A673 (cell line): ENCODE data around the gene HTATIP2. TPM values are rescaled to one million over a fixed set of nuclear protein-coding genes. Genes with fewer than 3 reads are reported as not detected.

Experiments used
- BruUV-seq: library from RNA; stranded (reverse); fragments of 400-500 nt; replicated peaks from 2 replicates; lab custom pipeline; 2021; lab: Mats Ljungman, UMichigan
- CTCF ChIA-PET: fragments of 300-600 bp; sonication (Branson Sonifier 250); formaldehyde crosslinking; loops from one replicate; lab custom pipeline; 2022; ENCODE audit warnings: antibody characterized with exemption; lab: Charles Lee
- POLR2A ChIA-PET: fragments of 300-600 bp; sonication (Branson Sonifier 250); formaldehyde crosslinking; loops from one replicate; lab custom pipeline; 2022; ENCODE audit warnings: antibody characterized with exemption; ENCODE audit not compliant: low non-redundant PET; lab: Charles Lee
- DNase-seq: peaks from one replicate; pipeline ENCODE4 v3.0.0-alpha.2; 2015; ENCODE audit warnings: low spot score
- H3K27ac ChIP-seq: fragments of 200-600 bp; sonication (generic); 2 replicates; pipeline ENCODE4 v1.5.1; 2016; ENCODE audit warnings: mixed run types, low read depth, mild to moderate bottlenecking, mixed read lengths, antibody characterized with exemption, low read length; ENCODE audit not compliant: poor library complexity, severe bottlenecking
- H3K27me3 ChIP-seq: fragments of 200-600 bp; sonication (generic); replicated peaks from 2 replicates; pipeline ENCODE4 v1.6.1; 2017; ENCODE audit warnings: mixed run types, low read depth, mild to moderate bottlenecking, mixed read lengths, antibody characterized with exemption, low read length; ENCODE audit not compliant: insufficient read depth, poor library complexity
- H3K36me3 ChIP-seq: fragments of 200-600 bp; sonication (generic); 2 replicates; pipeline ENCODE4 v1.6.1; 2016; ENCODE audit warnings: mixed run types, mild to moderate bottlenecking, mixed read lengths, antibody characterized with exemption, low read length; ENCODE audit not compliant: insufficient read depth, poor library complexity, severe bottlenecking
- H3K4me1 ChIP-seq: fragments of 200-600 bp; sonication (generic); 2 replicates; pipeline ENCODE4 v1.6.1; 2017; ENCODE audit warnings: mixed run types, mild to moderate bottlenecking, mixed read lengths, antibody characterized with exemption, low read length; ENCODE audit not compliant: insufficient read depth, poor library complexity, severe bottlenecking
- H3K4me3 ChIP-seq: fragments of 200-600 bp; sonication (generic); 2 replicates; pipeline ENCODE4 v1.5.1; 2016; ENCODE audit warnings: low read depth, mixed run types, mild to moderate bottlenecking, mixed read lengths, low read length; ENCODE audit not compliant: poor library complexity, severe bottlenecking
- H3K9me3 ChIP-seq: fragments of 200-600 bp; sonication (generic); 2 replicates; pipeline ENCODE4 v1.6.1; 2016; ENCODE audit warnings: mixed run types, low read depth, mild to moderate bottlenecking, mixed read lengths, antibody characterized with exemption, low read length; ENCODE audit not compliant: poor library complexity, severe bottlenecking
- EZH2 ChIP-seq: fragments of 200-600 bp; sonication (generic); IDR thresholded peaks from 2 replicates; pipeline ENCODE4 v1.6.1; 2017; ENCODE audit warnings: borderline replicate concordance, low read depth, mild to moderate bottlenecking, mixed read lengths, antibody characterized with exemption, low read length; ENCODE audit not compliant: poor library complexity, severe bottlenecking
- intact Hi-C: fragments of 100-400 bp; cut with micrococcal nuclease; formaldehyde crosslinking; loops from one replicate; pipeline ENCODE4 v1.10.0; 2022; ENCODE audit not compliant: unreplicated experiment
- total RNA-seq: library from RNA; stranded (reverse); gene quantifications from 2 replicates; pipeline ENCODE4 v1.2.3, GENCODE V29; 2021
- TF ChIP-seq, protein P1 (sequence below): fragments of 300-800, 200-600 bp; sonication (generic); conservative IDR thresholded peaks from 2 replicates; pipeline ENCODE4 v1.5.1; 2017; ENCODE audit warnings: low read depth, mild to moderate bottlenecking, antibody characterized with exemption, low read length, moderate library complexity, mixed read lengths

The HTATIP2 gene
- total RNA-seq, 1 experiment from 2014 or later = 51.6 TPM

- no peak for DNase-seq
- CTCF ChIA-PET = no interaction called here
- H3K4me3 ChIP-seq = no peak overlapping the region
- no peaks in the 10 kb centered on the region for H3K4me1 ChIP-seq
- no peak for TF ChIP-seq EZH2
- no peaks in the 10 kb centered on the region for H3K27me3 ChIP-seq
- no peaks in the 10 kb centered on the region for H3K9me3 ChIP-seq
- H3K27ac ChIP-seq = no peak overlapping the region
- POLR2A ChIA-PET = no interaction called here
- intact Hi-C loops = no loop called here
- no TSS peak for BruUV-seq
- H3K36me3 ChIP-seq = peaks cover 4% of the 10 kb centered on the region
Observed at GRCh38 chr11:20421946-20422345, 58.4 kb downstream of the HTATIP2 start.

GRCh38 chr11:20429216-20429615 lies 65.7 kb downstream of the HTATIP2 start:
- BruUV-seq = no TSS peak
- no peak overlapping the region for H3K27ac ChIP-seq
- ChIA-PET CTCF (no interaction called here), POLR2A (no interaction called here)
- no peak overlapping the region for H3K4me3 ChIP-seq
- TF ChIP-seq EZH2 = no peak
- TF ChIP-seq, protein P1, sequence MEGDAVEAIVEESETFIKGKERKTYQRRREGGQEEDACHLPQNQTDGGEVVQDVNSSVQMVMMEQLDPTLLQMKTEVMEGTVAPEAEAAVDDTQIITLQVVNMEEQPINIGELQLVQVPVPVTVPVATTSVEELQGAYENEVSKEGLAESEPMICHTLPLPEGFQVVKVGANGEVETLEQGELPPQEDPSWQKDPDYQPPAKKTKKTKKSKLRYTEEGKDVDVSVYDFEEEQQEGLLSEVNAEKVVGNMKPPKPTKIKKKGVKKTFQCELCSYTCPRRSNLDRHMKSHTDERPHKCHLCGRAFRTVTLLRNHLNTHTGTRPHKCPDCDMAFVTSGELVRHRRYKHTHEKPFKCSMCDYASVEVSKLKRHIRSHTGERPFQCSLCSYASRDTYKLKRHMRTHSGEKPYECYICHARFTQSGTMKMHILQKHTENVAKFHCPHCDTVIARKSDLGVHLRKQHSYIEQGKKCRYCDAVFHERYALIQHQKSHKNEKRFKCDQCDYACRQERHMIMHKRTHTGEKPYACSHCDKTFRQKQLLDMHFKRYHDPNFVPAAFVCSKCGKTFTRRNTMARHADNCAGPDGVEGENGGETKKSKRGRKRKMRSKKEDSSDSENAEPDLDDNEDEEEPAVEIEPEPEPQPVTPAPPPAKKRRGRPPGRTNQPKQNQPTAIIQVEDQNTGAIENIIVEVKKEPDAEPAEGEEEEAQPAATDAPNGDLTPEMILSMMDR = no peak
- H3K4me1 ChIP-seq = no peaks in the 10 kb centered on the region
- no peaks in the 10 kb centered on the region for H3K27me3 ChIP-seq
- DNase-seq = peak; percentile 0
- no peaks in the 10 kb centered on the region for H3K9me3 ChIP-seq
- peaks cover 4% of the 10 kb centered on the region for H3K36me3 ChIP-seq
- intact Hi-C loops = no loop called here

Other genes with a start within 250 kb of the HTATIP2 start
- not detected in 2 replicates for gene DBX1, start 203.2 kb upstream of the HTATIP2 start, total RNA-seq
- 26.4 and 26.7 TPM in 2 replicates for gene PRMT3, start 24.0 kb downstream of the HTATIP2 start, total RNA-seq
- not detected in 2 replicates for gene SLC6A5, start 235.9 kb downstream of the HTATIP2 start, total RNA-seq